Esophagus squamous epithelium (tissue), 5 donors: Measurements from ENCODE around the gene GCK. TPM values are rescaled to one million over a fixed set of nuclear protein-coding genes. Genes with fewer than 3 reads are reported as not detected.
A peak's percentile ranks its signal among the peaks of the same experiment; 100 is the strongest.
"Not testable (repeated sequence)": the region's sequence is repeated elsewhere in the genome, so short reads cannot be mapped to it uniquely, and the experiment has no call there.

Source experiments
- DNase-seq: peaks from one replicate; lab custom pipeline; 2025; lab: John Stamatoyannopoulos, UW
- H3K27ac ChIP-seq, 4 donors: fragments of 200-600 bp; sonication (generic); one replicate each; pipeline ENCODE4 v1.5.1; 2016 to 2019; ENCODE audit warnings: mild to moderate bottlenecking in 1 of 4
- H3K27me3 ChIP-seq, 4 donors: fragments of 200-600 bp; sonication (generic); 1 replicate in 3 of 4; 2 replicates in 1 of 4; pipeline versions ENCODE4 v1.5.1 to v1.6.0; 2017 to 2021; ENCODE audit warnings: antibody characterized with exemption in 1 of 4
- H3K36me3 ChIP-seq, 3 donors: fragments of 200-600 bp; sonication (generic); one replicate each; pipeline ENCODE4 v1.5.1; 2016 to 2019
- H3K4me1 ChIP-seq, 3 donors: fragments of 200-600 bp; sonication (generic); one replicate each; pipeline ENCODE4 v1.5.1; 2017 to 2019
- H3K4me3 ChIP-seq, 4 donors: fragments of 200-600 bp; sonication (generic); 1 replicate in 3 of 4; 2 replicates in 1 of 4; pipeline ENCODE4 v1.5.1; 2016 to 2019; ENCODE audit warnings: mild to moderate bottlenecking in 2 of 4, moderate library complexity in 1 of 4
- H3K9me3 ChIP-seq, 3 donors: fragments of 200-600 bp; sonication (generic); one replicate each; pipeline ENCODE4 v1.5.1; 2016 to 2019
- CTCF ChIP-seq, 6 experiments: fragments of 450-650 bp in 4 of 6; fragments of 200-600 bp in 2 of 6; sonication (generic) in 2 of 6; IDR thresholded peaks; one replicate each; pipeline ENCODE4 v1.5.1; 2016 to 2019; ENCODE audit warnings: antibody characterized with exemption in 6 of 6, mild to moderate bottlenecking in 4 of 6, moderate library complexity in 4 of 6
- POLR2A ChIP-seq, 4 donors: fragments of 450-650 bp; IDR thresholded peaks; one replicate each; pipeline ENCODE4 v1.6.1; 2017; ENCODE audit warnings: antibody characterized with exemption in 4 of 4, mild to moderate bottlenecking in 4 of 4, moderate library complexity in 3 of 4
- WGBS, 2 donors: methylation state at CpG; one replicate each; pipeline ENCODE4 v1.1.5; 2018; 5-methylcytosine and 5-hydroxymethylcytosine counted together
- intact Hi-C: fragments of 100-400 bp; cut with DNase I; formaldehyde crosslinking; loops from one replicate; pipeline ENCODE4 v1.15.0; 2022
- total RNA-seq, 4 donors: library from RNA; depleted of rRNA; stranded (reverse); fragments of >200 nt; gene quantifications; one replicate each; pipeline ENCODE4 v1.1.0, GENCODE V29; 2016
- donor health status: DM: yes; HTN: yes; CAD: no.

The GCK gene
- total RNA-seq, 4 donors from 2014 or later: 0.38 TPM; not detected in 3

GRCh38 chr7:44133295-44133694 is 55.9 kb downstream of the GCK start:
- H3K4me1 ChIP-seq: no peaks in the 10 kb centered on the region
- no peak for DNase-seq
- H3K9me3 ChIP-seq: no peaks in the 10 kb centered on the region
- H3K36me3 ChIP-seq: no peaks in the 10 kb centered on the region
- no peaks in the 10 kb centered on the region for H3K27me3 ChIP-seq
- TF ChIP-seq CTCF (IDR thresholded peaks at IDR 0.05) (no peak), POLR2A (IDR thresholded peaks at IDR 0.05) (no peak)
- H3K27ac ChIP-seq: no peak overlapping the region
- 64 to 78% methylated on average over 3 of the region's 3 CpGs for WGBS, 2 donors
- intact Hi-C loops: no loop called here
- H3K4me3 ChIP-seq: no peak overlapping the region

GRCh38 chr7:44132039-44132438 is 57.2 kb downstream of the GCK start:
- intact Hi-C loops: no loop called here
- Histone ChIP-seq H3K4me1 (no peaks in the 10 kb centered on the region), H3K4me3 (no peak overlapping the region), H3K36me3 (no peaks in the 10 kb centered on the region), H3K9me3 (no peaks in the 10 kb centered on the region), H3K27me3 (no peaks in the 10 kb centered on the region), H3K27ac (no peak overlapping the region)
- no peak for DNase-seq
- TF ChIP-seq CTCF (IDR thresholded peaks at IDR 0.05): no peak
- TF ChIP-seq POLR2A (IDR thresholded peaks at IDR 0.05): no peak
- 86 to 100% methylated on average over 2 of the region's 2 CpGs for WGBS, 2 donors

- Histone ChIP-seq H3K9me3 (no peaks in the 10 kb centered on the region), H3K27ac (no peak overlapping the region), H3K4me1 (no peaks in the 10 kb centered on the region), H3K4me3 (no peak overlapping the region), H3K27me3 (no peaks in the 10 kb centered on the region), H3K36me3 (no peaks in the 10 kb centered on the region)
- TF ChIP-seq POLR2A (IDR thresholded peaks at IDR 0.05) (no peak), CTCF (IDR thresholded peaks at IDR 0.05) (peak in 1 of 6 experiments; percentile 25)
- 75 to 83% methylated on average over 5 to 12 of the region's 12 CpGs for WGBS, 2 donors
- DNase-seq: no peak
- intact Hi-C loops: no loop called here
Observed at GRCh38 chr7:44131173-44132029, 57.8 kb downstream of the GCK start.

- Histone ChIP-seq H3K27me3 (no peaks in the 10 kb centered on the region), H3K4me1 (peaks cover 0 to 7% (median 0%) of the 10 kb centered on the region in 3 donors), H3K9me3 (no peaks in the 10 kb centered on the region), H3K27ac (no peak overlapping the region), H3K36me3 (no peaks in the 10 kb centered on the region), H3K4me3 (no peak overlapping the region)
- intact Hi-C loops: no loop called here
- WGBS, 2 donors: 57 to 58% methylated on average over 2 to 6 of the region's 6 CpGs
- TF ChIP-seq POLR2A (IDR thresholded peaks at IDR 0.05) (no peak), CTCF (IDR thresholded peaks at IDR 0.05) (no peak)
- DNase-seq: no peak
Observed at GRCh38 chr7:44128721-44129582, 60.3 kb downstream of the GCK start.

DNA sequence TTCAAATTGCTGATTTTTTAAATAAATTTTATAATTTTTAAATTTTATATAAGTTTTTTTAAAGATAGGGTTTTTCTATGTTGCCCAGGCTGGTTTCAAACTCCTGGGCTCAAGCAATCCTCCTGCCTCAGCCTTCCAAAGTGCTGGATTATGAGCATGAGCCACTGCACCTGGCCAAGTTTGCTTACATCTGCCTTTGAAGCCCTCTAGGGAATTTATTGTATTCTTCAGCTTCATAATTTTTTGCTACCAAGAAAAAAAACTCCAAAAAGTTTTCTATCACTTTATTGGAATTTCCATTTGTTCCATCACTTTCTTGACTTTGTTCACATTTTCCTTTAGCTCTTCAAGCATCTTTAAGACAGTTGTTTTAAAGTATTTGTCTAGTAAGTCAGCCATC is 62.1 kb downstream of the GCK start:
- no peak for DNase-seq
- Histone ChIP-seq H3K36me3 (no peaks in the 10 kb centered on the region), H3K4me3 (no peak overlapping the region), H3K4me1 (peaks cover 7 to 18% (median 7%) of the 10 kb centered on the region in 3 donors), H3K27me3 (no peaks in the 10 kb centered on the region), H3K27ac (no peak overlapping the region), H3K9me3 (no peaks in the 10 kb centered on the region)
- intact Hi-C loops: no loop called here
- TF ChIP-seq CTCF (IDR thresholded peaks at IDR 0.05): no peak
- TF ChIP-seq POLR2A (IDR thresholded peaks at IDR 0.05): no peak

DNA sequence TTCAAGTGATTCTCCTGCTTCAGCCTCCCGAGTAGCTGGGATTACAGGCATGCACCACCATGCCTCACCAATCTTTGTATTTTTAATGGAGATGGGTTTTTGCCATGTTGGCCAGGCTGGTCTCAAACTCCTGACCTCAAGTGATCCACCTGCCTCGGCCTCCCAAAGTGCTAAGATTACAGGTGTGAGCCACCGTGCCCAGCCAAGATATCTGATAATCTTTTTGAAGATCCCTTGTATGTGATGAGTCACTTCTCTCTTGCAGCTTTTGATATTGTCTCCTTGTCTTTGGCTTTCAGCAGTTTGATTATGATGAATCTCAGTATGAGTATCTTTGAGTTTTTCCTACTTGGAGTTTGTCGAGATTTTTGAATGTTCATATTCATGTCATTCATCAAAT is 62.7 kb downstream of the GCK start:
- peaks cover 7 to 24% (median 11%) of the 10 kb centered on the region in 3 donors for H3K4me1 ChIP-seq
- H3K4me3 ChIP-seq, H3K9me3 ChIP-seq, H3K36me3 ChIP-seq, H3K27me3 ChIP-seq, intact Hi-C loops, H3K27ac ChIP-seq, DNase-seq: not testable (repeated sequence)
- 75 to 84% methylated on average over 4 of the region's 4 CpGs for WGBS, 2 donors
